Suprapubic skin (tissue), 4 donors: ENCODE data around the gene ZNF782.
"Not testable (repeated sequence)": the region's sequence is repeated elsewhere in the genome, so short reads cannot be mapped to it uniquely, and the experiment has no call there.

Source experiments
- POLR2A ChIP-seq, 2 donors: fragments of 450-650 bp; IDR thresholded peaks; one replicate each; pipeline ENCODE4 v1.6.1; 2017; ENCODE audit warnings: antibody characterized with exemption in 2 of 2, mild to moderate bottlenecking in 2 of 2, moderate library complexity in 2 of 2
- POLR2AphosphoS5 ChIP-seq, 3 donors: sonication (generic); formaldehyde crosslinking; IDR thresholded peaks; one replicate each; pipeline ENCODE4 v1.6.1; 2017; ENCODE audit warnings: antibody characterized with exemption in 3 of 3

GRCh38 chr9:96900010-96900409, 45.7 kb upstream of the ZNF782 start:
- not testable (repeated sequence) for TF ChIP-seq POLR2AphosphoS5, POLR2A (IDR thresholded peaks at IDR 0.05)
